ENCODE data around the gene FGGY. TPM values are rescaled to one million over a fixed set of nuclear protein-coding genes. Genes with fewer than 3 reads are reported as not detected.

Gene FGGY
- total RNA-seq, 4 donors from 2014 or later: 23.3 to 26.4 (median 25.3) TPM

- Histone ChIP-seq H3K4me3 (no peak overlapping the region), H3K4me1 (peaks cover 20 to 39% (median 32%) of the 10 kb centered on the region in 4 donors), H3K9me3 (no peaks in the 10 kb centered on the region), H3K36me3 (no peaks in the 10 kb centered on the region), H3K27me3 (no peaks in the 10 kb centered on the region), H3K27ac (replicated peaks in 1 of 4) (peak overlapping the region in 2 of 4 donors; percentile 3 to 30)
- WGBS: 49% methylated on average over 5 of the region's 5 CpGs
- intact Hi-C loops (cut with DNase I): loop anchor here (2.0 to 10.0 kb wide), 2 partner anchors 403 to 795 kb away; partner anchors contain the start of gene FGGY
- TF ChIP-seq EP300 (IDR thresholded peaks at IDR 0.05) (no peak), CTCF (IDR thresholded peaks at IDR 0.05) (peak; percentile 96 to 98 (median 97))
- no peak for DNase-seq (ENCODE audit: extremely low spot score)
Measured at GRCh38 chr1:59699227-59699847, 402.4 kb downstream of the FGGY start.

GRCh38 chr1:59701376-59701775, 404.5 kb downstream of the FGGY start:
- H3K9me3 ChIP-seq: no peaks in the 10 kb centered on the region
- no peak for TF ChIP-seq POLR2A (IDR thresholded peaks at IDR 0.05; ENCODE audit: low read depth)
- TF ChIP-seq EP300 (IDR thresholded peaks at IDR 0.05): no peak
- TF ChIP-seq CTCF (IDR thresholded peaks at IDR 0.05): no peak
- no peak for TF ChIP-seq POLR2AphosphoS5 (IDR thresholded peaks at IDR 0.05)
- no peaks in the 10 kb centered on the region for H3K27me3 ChIP-seq
- no peak overlapping the region for H3K4me3 ChIP-seq
- H3K36me3 ChIP-seq: no peaks in the 10 kb centered on the region
- intact Hi-C loops (cut with DNase I): loop anchor here (5.0 to 10.0 kb wide), 2 partner anchors 547 to 919 kb away; partner anchors contain the start of gene JUN
- H3K27ac ChIP-seq (replicated peaks in 1 of 4): no peak overlapping the region
- peaks cover 40 to 59% (median 52%) of the 10 kb centered on the region in 4 donors for H3K4me1 ChIP-seq
- no peak for DNase-seq (ENCODE audit: extremely low spot score)
- WGBS: 94% methylated on average over 3 of the region's 3 CpGs

- H3K27ac ChIP-seq (replicated peaks in 1 of 4): peak overlapping the region; percentile 53 to 72 (median 61)
- no peaks in the 10 kb centered on the region for H3K27me3 ChIP-seq
- no peak overlapping the region for H3K4me3 ChIP-seq
- no peak for TF ChIP-seq EP300 (IDR thresholded peaks at IDR 0.05)
- peak in 1 of 2 donors; percentile 31 for TF ChIP-seq POLR2AphosphoS5 (IDR thresholded peaks at IDR 0.05)
- 58% methylated on average over 1 of the region's 1 CpG for WGBS
- intact Hi-C loops (cut with DNase I): loop anchor here (5.0 to 10.0 kb wide), 2 partner anchors 549 to 921 kb away; partner anchors contain the start of gene JUN
- peaks cover 52 to 75% (median 69%) of the 10 kb centered on the region in 4 donors for H3K4me1 ChIP-seq
- no peaks in the 10 kb centered on the region for H3K9me3 ChIP-seq
- no peaks in the 10 kb centered on the region for H3K36me3 ChIP-seq
- DNase-seq (ENCODE audit: extremely low spot score): no peak
Measured at GRCh38 chr1:59703226-59703917, 406.5 kb downstream of the FGGY start.

- intact Hi-C loops (cut with DNase I): loop anchor here (5.0 to 10.0 kb wide), 2 partner anchors 549 to 922 kb away; partner anchors contain the start of gene JUN
- TF ChIP-seq CTCF (IDR thresholded peaks at IDR 0.05): no peak
- TF ChIP-seq POLR2AphosphoS5 (IDR thresholded peaks at IDR 0.05): no peak
- TF ChIP-seq POLR2A (IDR thresholded peaks at IDR 0.05; ENCODE audit: low read depth): no peak
- TF ChIP-seq EP300 (IDR thresholded peaks at IDR 0.05): no peak
- WGBS: 78% methylated on average over 6 of the region's 6 CpGs
- Histone ChIP-seq H3K27ac (replicated peaks in 1 of 4) (peak overlapping the region; percentile 53 to 72 (median 61)), H3K27me3 (no peaks in the 10 kb centered on the region), H3K36me3 (no peaks in the 10 kb centered on the region), H3K4me3 (no peak overlapping the region), H3K4me1 (peaks cover 52 to 71% (median 64%) of the 10 kb centered on the region in 4 donors), H3K9me3 (no peaks in the 10 kb centered on the region)
- no peak for DNase-seq (ENCODE audit: extremely low spot score)
Measured at GRCh38 chr1:59703918-59704378, 407.1 kb downstream of the FGGY start.

- intact Hi-C loops (cut with DNase I): loop anchor here (5.0 to 10.0 kb wide), 2 partner anchors 550 to 922 kb away; partner anchors contain the start of gene JUN
- Histone ChIP-seq H3K27me3 (no peaks in the 10 kb centered on the region), H3K4me3 (no peak overlapping the region), H3K9me3 (no peaks in the 10 kb centered on the region), H3K4me1 (peaks cover 49 to 65% (median 59%) of the 10 kb centered on the region in 4 donors), H3K27ac (replicated peaks in 1 of 4) (peak overlapping the region; percentile 53 to 72 (median 60)), H3K36me3 (no peaks in the 10 kb centered on the region)
- no peak for TF ChIP-seq CTCF (IDR thresholded peaks at IDR 0.05)
- no peak for TF ChIP-seq POLR2AphosphoS5 (IDR thresholded peaks at IDR 0.05)
- no peak for TF ChIP-seq EP300 (IDR thresholded peaks at IDR 0.05)
- TF ChIP-seq POLR2A (IDR thresholded peaks at IDR 0.05; ENCODE audit: low read depth): no peak
- no peak for DNase-seq (ENCODE audit: extremely low spot score)
- 63% methylated on average over 2 of the region's 2 CpGs for WGBS
Measured at GRCh38 chr1:59704716-59705115, 407.8 kb downstream of the FGGY start.

All from esophagus muscularis mucosa (tissue), 4 donors.